ENCODE measurements around the gene SMPD1.
A peak's percentile ranks its signal among the peaks of the same experiment; 100 is the strongest.
"Not testable (repeated sequence)": the region's sequence is repeated elsewhere in the genome, so short reads cannot be mapped to it uniquely, and the experiment has no call there.

Gene SMPD1

GRCh38 chr11:6365659-6366058 is 24.6 kb upstream of the SMPD1 start:
- DNase-seq: no peak
- TF ChIP-seq POLR2A (IDR thresholded peaks at IDR 0.05; ENCODE audit: low read length) (no peak), GATA1 (IDR thresholded peaks at IDR 0.05; ENCODE audit: low read depth, low read length) (no peak)

DNA sequence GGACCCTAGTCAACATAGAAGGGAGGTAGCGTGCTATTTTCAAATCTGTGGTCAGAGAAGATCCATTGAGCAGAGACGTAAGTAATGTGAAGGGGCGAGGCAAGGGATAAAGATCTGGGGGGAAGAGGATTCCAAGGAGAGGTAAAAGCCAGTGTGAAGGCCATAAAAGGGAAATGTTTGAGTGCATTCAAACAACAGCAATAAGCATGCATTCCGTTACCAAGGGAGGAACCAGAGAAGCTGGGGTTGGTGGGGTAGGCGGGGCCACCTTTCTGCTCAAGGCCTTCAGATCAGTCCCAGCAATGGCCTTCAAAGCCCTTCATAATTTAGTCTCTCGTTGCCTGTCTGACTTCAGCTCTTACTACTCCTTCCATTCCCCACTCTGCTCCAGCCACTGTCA is 18.4 kb upstream of the SMPD1 start:
- TF ChIP-seq GATA1 (IDR thresholded peaks at IDR 0.05; ENCODE audit: low read depth, low read length) (no peak), POLR2A (IDR thresholded peaks at IDR 0.05; ENCODE audit: low read length) (no peak)
- DNase-seq: no peak

DNA sequence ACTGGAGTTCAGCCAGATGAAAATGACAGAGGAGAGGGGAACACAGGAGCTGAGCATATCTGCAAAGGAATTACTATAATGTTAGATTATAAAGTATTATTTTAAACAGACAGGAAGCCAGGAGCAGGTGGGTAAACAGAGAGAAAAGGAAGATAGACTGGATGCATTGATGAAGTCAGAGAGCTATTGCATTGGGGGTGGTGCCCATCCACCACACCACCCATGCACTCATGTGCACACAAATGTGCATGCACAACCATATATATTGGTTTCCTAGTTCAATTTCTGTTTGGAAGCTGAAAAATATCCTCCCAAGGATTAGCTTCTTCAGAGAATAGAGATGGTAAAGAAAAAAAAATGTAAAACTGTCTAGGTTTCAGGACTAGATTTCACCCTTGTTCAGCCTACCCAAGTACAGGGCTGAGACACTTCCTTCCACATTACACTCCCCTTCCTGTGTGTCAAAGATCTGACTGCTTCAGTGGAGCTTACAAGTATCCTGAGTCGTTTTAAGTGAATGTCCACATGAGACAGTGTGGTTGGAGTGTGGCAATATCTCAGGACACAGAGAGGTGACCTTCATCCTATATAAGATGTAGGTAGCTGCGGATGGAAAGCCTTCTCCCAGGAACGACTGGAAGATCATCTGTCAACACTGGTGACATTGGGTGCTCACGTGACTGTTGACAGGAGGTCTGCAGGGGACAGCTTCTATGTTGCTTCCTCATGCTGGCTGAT is 12.2 kb upstream of the SMPD1 start:
- DNase-seq: no peak
- TF ChIP-seq GATA1 (IDR thresholded peaks at IDR 0.05; ENCODE audit: low read depth, low read length): no peak
- no peak for TF ChIP-seq POLR2A (IDR thresholded peaks at IDR 0.05; ENCODE audit: low read length)

DNA sequence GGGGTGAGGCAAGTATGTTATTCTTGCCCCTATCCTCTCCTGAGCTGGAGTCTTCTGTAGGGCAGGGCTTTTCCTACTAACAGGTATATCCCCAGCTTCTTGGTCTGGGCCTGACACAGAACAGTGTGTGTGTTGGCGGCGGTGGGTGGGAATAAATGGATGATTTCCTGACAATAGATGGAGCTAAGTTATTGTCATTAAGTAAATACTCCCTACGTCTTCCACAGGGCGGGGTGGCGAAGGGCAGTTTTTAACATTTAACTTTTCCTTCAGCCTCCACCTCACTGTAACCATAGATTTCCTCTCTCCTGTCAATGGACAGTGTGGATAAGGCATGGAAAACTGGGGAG is 11.7 kb upstream of the SMPD1 start:
- no peak for DNase-seq
- TF ChIP-seq GATA1 (IDR thresholded peaks at IDR 0.05; ENCODE audit: low read depth, low read length): no peak
- TF ChIP-seq POLR2A (IDR thresholded peaks at IDR 0.05; ENCODE audit: low read length): no peak

DNA sequence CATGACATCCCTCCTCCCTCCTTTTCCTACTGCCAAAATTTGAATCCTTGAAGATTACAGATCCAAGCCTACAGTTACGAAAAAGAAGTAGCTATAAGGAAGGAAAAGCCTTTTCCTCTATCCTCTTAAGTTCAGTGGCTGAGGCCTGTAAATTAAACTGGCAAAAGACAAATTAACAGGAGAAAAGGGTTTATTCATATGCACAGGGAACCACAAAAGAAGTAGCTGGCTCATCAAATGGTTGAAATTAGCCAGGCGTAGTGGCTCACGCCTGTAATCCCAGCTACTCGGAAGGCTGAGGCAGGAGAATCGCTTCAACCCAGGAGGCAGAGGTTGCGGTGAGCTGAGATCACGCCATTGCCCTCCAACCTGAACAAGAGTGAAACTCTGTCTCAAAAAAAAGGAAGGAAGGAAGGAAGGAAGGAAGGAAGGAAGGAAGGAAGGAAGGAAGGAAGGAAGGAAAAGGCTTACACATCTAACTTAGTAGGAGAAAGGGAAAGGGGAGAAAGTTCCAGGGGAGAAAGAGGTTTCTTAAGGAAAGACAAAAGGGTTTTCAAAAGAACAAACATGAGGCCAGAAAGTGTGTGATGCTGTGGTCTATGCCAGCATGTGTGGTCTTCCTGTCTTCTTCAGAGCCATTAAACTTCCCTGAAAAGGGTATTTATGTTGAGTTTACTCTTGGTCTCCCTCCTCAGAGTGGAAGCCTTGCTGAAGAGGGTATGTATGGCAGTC is 5.1 kb upstream of the SMPD1 start:
- no peak for TF ChIP-seq GATA1 (IDR thresholded peaks at IDR 0.05; ENCODE audit: low read depth, low read length)
- TF ChIP-seq POLR2A (IDR thresholded peaks at IDR 0.05; ENCODE audit: low read length): no peak
- no peak for DNase-seq

- TF ChIP-seq POLR2A (IDR thresholded peaks at IDR 0.05; ENCODE audit: low read length) (no peak), GATA1 (IDR thresholded peaks at IDR 0.05; ENCODE audit: low read depth, low read length) (no peak)
- DNase-seq: no peak
Measured at GRCh38 chr11:6387811-6388599, 2.3 kb upstream of the SMPD1 start.

GRCh38 chr11:6388748-6389147 is 1.5 kb upstream of the SMPD1 start:
- no peak for TF ChIP-seq GATA1 (IDR thresholded peaks at IDR 0.05; ENCODE audit: low read depth, low read length)
- TF ChIP-seq POLR2A (IDR thresholded peaks at IDR 0.05; ENCODE audit: low read length): no peak
- peak; percentile 62 to 81 for DNase-seq

GRCh38 chr11:6390718-6391469 is 620 bp downstream of the SMPD1 start:
- DNase-seq: no peak
- TF ChIP-seq POLR2A (IDR thresholded peaks at IDR 0.05; ENCODE audit: low read length) (no peak), GATA1 (IDR thresholded peaks at IDR 0.05; ENCODE audit: low read depth, low read length) (no peak)

DNA sequence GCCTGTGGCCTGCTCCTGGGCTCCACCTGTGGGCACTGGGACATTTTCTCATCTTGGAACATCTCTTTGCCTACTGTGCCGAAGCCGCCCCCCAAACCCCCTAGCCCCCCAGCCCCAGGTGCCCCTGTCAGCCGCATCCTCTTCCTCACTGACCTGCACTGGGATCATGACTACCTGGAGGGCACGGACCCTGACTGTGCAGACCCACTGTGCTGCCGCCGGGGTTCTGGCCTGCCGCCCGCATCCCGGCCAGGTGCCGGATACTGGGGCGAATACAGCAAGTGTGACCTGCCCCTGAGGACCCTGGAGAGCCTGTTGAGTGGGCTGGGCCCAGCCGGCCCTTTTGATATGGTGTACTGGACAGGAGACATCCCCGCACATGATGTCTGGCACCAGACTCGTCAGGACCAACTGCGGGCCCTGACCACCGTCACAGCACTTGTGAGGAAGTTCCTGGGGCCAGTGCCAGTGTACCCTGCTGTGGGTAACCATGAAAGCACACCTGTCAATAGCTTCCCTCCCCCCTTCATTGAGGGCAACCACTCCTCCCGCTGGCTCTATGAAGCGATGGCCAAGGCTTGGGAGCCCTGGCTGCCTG is 1.4 kb downstream of the SMPD1 start:
- DNase-seq: no peak
- no peak for TF ChIP-seq POLR2A (IDR thresholded peaks at IDR 0.05; ENCODE audit: low read length)
- TF ChIP-seq GATA1 (IDR thresholded peaks at IDR 0.05; ENCODE audit: low read depth, low read length): no peak

GRCh38 chr11:6392251-6392650 is 2.0 kb downstream of the SMPD1 start:
- not testable (repeated sequence) for DNase-seq

GRCh38 chr11:6393989-6394670 is 3.9 kb downstream of the SMPD1 start:
- TF ChIP-seq GATA1 (IDR thresholded peaks at IDR 0.05; ENCODE audit: low read depth, low read length) (no peak), POLR2A (IDR thresholded peaks at IDR 0.05; ENCODE audit: low read length) (no peak)
- no peak for DNase-seq

- TF ChIP-seq GATA1 (IDR thresholded peaks at IDR 0.05; ENCODE audit: low read depth, low read length) (no peak), POLR2A (IDR thresholded peaks at IDR 0.05; ENCODE audit: low read length) (no peak)
Measured at GRCh38 chr11:6395470-6396060, 5.3 kb downstream of the SMPD1 start.

GRCh38 chr11:6397156-6397555 is 6.9 kb downstream of the SMPD1 start:
- TF ChIP-seq POLR2A (IDR thresholded peaks at IDR 0.05; ENCODE audit: low read length): no peak
- no peak for TF ChIP-seq GATA1 (IDR thresholded peaks at IDR 0.05; ENCODE audit: low read depth, low read length)
- no peak for DNase-seq

More at GRCh38 chr11:6395470-6396060, 5.3 kb downstream of the SMPD1 start:
- DNase-seq: no peak
